GM19035 (cell line): Measurements from ENCODE around the gene POFUT1.
"Not testable (repeated sequence)": the region's sequence is repeated elsewhere in the genome, so short reads cannot be mapped to it uniquely, and the experiment has no call there.

Experiments
- ATAC-seq: cut with Tn5 transposase; IDR thresholded peaks from one replicate; pipeline ENCODE4 v1.9.1; 2021; ENCODE audit not compliant: unreplicated experiment

Gene POFUT1

DNA sequence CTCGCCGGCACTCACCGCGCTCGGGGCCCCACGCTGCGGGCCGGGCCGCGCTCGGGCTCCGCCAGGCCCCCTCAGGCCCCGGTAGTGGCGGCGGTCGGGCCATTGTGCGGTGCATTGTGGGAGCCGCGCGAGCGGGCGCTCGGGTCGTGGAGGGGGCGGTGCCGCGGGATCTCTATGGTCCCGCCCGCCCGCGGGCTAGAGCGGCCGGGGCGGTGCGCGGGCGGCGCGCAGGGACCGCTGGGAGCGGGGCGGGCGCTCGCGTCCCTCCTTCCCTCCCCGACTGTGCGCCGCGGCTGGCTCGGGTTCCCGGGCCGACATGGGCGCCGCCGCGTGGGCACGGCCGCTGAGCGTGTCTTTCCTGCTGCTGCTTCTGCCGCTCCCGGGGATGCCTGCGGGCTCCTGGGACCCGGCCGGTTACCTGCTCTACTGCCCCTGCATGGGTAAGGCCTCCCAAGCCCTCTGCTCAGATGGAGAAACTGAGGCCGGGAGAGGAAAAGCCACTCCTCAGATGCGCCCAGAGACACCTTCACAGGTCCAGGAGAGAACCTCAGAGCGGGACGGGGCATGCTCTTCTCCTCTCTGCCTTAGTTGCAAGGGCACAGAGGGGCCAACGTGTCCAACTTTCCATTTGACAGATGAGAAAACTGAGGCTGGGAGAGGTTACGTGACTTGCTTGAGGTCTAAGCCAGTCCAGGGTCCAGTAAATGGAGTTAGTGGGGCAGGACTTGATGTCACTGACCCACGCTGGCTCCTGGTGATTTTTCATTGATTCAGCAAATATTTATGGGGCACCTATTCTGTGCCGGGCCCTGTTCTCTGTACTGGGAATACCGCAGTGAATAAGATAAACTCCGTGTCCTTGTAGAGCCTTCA lies at the start of gene POFUT1, which contains the start of gene PLAGL2:
POFUT1 (plus strand) TSS at position 255 of the 873 bp plus-strand sequence; CDS start at position 317, 62 bp downstream.
PLAGL2 (minus strand) TSS at position 118 of the 873 bp plus-strand sequence. CDS start 5,565 bp downstream, outside the sequence.
- peak; percentile 87 for ATAC-seq

DNA sequence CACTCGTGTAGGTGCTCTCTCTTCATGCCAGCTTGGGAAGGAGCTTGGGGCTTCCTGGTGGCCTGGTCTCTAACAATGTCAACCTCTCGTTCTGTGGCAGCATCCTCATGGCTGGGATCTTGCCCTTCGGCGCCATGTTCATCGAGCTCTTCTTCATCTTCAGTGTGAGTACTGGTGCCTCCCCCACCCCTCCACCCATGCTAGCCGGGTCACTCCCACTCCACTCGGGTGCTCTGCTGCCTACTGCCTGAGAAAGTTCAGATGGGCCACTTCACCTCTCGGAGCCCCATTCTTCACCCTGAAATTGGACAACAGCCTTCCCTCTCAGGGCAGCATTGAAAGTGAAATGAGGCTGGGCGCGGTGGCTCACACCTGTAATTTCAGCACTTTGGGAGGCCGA lies 49.3 kb upstream of the POFUT1 start:
- no peak for ATAC-seq

DNA sequence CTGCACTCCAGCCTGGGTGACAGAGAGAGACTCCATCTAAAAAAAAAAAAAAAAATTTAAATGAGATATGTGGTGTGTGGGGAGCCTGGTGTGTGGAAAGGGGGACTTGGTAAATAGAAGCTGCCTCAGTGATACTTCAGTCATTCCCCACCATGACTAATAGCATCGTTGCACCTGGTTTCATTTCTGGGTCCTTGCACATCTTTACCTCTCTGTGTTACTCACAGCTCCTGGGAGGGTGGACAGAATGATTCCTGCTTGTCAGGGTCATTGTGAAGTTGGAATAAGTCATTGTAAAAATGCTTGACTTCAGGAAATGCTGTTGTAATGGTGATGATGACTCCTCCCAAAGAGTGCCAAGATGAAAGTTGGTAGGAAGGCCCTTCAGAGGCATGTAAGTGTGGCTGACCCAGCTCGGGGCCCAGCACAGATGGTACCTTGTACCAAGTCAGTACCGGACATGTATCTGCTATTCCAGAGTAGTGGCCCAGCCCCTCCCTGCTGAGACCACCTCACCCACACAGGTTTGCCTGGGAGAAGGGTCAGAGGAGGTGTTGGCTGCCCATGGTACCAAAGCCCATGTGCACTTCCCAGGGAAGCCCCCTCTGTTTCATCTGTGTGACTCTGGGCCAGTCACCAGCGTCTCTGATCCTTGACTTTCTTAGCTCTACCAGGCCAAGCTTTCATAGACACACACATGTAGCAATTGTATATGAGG lies 48.6 kb upstream of the POFUT1 start:
- no peak for ATAC-seq

DNA sequence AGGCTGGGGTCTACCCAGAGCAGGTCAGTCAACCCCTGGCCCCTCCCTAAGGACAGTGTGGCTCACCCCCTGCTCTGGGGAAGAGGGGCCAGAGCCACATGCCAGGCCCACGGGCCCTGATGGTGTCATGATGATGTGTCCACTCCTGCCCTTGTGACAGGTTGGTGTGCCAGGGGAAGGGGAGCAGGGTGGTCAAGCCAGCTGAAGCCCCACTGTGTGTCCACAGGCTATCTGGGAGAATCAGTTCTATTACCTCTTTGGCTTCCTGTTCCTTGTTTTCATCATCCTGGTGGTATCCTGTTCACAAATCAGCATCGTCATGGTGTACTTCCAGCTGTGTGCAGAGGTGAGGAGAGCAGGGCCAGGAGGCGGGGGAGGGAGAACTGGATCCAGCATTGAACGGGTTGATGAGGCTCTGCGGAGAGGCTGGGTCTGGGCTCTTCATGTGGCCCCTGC lies 47.9 kb upstream of the POFUT1 start:
- no peak for ATAC-seq

DNA sequence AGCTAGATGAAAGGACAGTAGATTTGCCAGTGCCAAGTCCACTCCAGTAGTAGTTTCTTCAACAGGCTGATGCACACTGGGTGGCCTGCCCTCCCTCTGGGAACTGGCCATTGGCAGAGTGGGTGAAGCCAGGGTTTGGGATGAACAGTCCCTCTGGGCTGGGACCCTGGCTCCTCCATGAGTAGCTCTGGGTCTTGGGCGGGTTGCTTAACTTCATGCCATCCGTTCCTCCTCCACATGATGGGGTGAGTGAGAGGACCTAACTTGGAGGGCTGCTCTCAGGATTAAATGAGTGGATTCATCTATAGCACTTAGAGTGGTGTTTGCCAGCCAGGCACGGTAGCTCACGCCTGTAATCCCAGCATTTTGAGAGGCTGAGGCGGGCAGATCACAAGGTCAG lies 47.3 kb upstream of the POFUT1 start:
- no peak for ATAC-seq

DNA sequence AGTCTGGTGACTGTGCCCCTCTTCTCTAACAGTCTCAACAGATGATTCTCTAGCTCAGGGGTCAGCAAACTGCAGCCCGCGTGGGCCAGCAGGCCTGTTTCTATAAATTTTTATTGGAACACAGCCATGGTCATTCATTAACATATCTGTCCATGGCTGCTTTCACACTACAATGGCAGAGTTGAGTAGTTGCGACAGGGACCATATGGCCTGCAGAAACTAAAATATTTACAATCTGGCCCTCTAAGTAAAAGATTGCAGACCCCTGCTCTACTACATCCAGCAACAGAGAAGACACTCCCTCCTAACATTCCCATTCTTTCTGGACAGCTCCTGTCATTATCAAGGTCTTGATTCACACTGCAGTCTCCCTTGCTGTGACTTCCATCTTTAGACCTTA lies 45.3 kb upstream of the POFUT1 start:
- ATAC-seq = no peak

DNA sequence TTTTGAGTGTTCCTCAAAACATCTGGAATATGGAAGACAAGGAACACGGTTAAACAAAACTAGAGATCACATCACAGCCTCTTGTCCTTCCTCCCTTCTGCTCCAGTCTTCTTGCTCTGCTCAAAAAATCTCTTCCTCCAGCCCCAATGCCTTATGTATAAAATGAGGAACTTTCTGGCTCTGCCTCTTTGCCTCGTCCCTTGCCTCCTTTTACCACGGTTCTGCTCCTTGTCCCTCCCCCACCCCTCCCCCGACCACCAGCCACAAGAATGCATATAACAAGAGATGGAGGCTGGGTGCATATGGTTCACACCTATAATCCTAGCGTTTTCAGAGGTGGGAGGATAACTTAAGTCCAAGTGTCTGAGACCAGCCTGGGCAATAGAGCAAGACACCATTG lies 43.7 kb upstream of the POFUT1 start:
- no peak for ATAC-seq

DNA sequence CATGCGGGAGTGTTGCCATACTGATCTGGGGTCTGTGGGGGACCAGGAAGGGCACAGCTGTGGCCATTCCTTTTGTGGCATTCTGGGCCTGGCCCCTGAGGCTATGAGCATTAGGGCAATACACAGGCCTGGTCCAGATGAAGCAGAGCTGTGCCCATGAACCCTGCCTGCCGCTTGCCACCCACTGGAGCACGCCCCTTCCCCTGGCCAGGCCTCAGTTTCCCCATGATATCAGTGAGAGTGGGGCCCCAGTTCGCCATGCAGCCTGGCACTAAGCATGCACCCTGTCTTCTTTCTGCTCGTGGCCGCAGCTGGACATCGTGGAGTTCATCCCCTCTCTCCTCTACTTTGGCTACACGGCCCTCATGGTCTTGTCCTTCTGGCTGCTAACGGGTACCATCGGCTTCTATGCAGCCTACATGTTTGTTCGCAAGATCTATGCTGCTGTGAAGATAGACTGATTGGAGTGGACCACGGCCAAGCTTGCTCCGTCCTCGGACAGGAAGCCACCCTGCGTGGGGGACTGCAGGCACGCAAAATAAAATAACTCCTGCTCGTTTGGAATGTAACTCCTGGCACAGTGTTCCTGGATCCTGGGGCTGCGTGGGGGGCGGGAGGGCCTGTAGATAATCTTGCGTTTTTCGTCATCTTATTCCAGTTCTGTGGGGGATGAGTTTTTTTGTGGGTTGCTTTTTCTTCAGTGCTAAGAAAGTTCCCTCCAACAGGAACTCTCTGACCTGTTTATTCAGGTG lies 42.5 kb upstream of the POFUT1 start:
- ATAC-seq = no peak

DNA sequence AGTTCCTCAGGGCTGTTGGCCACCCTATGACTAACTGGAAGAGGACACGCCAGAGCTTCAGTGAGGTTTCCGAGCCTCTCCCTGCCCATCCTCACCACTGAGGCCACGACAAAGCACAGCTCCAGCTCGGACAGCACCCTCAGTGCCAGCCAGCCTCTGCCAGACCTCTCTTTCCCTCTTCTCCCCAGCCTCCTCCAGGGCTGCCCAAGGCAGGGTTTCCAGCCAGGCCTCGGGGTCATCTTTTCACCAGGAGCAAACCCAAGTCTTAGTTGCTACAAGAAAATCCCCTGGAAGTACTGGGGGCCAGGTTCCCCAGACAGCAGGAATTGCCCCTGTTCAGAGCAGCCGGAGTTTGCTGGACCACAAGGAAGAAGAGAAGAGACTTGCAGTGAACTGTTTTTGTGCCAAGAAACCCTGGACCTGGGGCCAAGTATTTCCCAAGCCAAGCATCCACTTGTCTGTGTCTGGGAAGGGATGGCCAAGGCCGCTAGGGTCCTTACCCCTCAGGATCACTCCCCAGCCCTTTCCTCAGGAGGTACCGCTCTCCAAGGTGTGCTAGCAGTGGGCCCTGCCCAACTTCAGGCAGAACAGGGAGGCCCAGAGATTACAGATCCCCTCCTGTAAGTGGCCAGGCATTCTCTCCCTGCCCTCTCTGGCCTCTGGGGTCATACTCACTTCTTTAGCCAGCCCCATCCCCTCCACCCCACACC lies 41.7 kb upstream of the POFUT1 start:
- no peak for ATAC-seq

DNA sequence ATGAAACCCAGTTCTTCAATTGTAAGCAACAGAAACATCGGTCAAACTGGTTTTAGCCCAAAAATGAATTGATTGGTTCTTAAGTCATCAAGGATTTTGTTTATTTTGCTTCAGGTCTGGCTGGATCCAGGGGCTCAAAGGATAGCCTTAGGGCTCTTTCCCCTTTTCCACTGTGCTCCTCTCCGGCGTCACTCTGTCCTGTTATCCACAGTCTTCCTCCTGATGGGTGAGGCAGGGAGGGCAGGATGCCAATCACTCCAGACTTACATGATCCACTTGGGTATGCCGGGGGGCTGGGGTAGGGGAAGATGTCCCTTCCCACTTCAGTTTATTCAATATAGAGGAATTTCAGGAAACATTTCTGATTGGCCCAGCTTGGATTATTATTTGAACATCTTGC lies 40.1 kb upstream of the POFUT1 start:
- no peak for ATAC-seq

DNA sequence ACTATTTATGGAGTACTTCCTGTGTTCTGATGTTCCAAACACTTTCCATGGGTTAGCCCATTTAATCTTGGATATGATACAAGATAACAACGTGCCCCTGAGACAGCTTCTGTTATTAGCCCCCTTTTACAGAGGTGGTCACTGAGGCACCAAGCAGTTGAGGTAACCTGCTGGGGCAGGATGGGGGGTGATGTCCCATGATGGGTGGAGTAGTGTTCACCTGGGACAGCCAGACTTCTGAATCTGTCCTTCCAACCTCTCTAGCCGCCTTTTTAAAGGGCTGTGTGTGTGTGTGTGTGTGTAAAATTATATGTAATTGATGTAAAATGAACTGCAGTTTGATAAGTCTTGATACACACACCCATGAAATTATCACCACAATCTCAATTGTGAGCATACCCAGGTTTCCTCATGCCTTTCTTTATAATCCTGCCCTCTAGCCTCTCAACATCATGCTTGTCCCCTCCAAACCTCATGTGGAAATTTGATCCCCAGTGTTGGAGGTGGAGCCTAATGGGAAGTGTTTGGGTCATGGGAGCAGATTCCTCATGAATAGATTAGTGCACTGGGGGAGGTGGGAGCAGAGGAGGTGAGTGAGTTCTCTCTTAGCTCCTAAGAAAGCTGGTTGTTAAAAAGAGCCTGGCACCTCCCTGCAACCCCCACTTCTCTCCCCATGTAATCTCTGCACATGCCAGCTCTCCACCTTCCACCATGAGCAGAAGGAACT lies 39.3 kb upstream of the POFUT1 start:
- ATAC-seq = no peak

DNA sequence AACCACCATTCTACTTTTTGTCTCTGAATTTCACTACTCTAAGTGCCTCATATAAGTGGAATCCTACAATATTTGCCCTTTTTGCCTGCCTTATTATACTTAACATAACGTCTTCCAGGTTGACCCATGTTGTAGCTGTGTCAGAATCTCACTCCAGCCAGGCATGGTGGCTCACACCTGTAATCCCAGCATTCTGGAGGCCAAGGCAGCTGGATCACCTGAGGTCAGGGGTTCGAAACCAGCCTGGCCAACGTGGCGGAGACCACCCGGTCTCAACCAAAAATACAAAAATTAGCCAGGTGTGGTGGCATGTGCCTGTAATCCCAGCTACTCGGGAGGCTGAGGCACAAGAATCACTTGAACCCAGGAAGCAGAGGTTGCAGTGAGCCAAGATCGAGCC lies 30.0 kb upstream of the POFUT1 start:
- ATAC-seq = not testable (repeated sequence)

DNA sequence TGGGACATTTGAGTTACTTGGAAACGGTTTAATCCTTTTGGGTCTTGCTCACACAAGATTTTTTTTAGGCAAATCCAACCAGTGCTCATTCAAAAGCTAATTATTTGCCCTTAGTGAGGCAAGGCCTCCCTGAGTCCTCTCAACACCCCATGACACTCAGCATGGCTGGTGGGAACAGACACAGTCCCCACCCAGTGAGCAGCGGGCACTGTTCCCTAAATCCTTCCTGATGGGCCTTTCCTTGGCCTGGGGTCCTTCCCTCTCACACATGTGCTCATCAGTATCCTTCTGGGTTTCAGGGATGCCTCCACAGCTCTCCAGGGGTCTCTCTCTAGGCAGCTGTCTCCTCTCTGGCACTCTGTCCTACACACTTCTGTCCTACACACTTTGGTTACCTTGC lies 28.2 kb upstream of the POFUT1 start:
- no peak for ATAC-seq

DNA sequence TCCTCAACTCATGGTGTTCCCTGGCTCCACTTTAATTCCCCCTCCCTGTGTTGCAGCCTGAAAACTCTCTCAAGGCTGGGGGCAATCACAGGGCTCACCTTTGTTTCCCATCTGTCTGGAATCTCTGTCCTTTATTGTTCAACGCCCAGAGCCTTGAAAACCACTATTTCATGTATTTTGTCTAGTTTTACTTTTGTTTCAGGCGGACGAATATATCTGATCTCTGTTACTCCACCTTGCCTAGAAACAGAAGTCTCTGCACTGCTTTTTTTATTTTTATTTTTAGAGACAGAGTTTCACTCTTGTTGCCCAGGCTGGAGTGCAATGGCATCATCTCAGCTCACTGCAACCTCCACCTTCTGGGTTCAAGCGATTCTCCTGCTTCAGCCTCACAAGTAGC lies 27.7 kb upstream of the POFUT1 start:
- no peak for ATAC-seq

DNA sequence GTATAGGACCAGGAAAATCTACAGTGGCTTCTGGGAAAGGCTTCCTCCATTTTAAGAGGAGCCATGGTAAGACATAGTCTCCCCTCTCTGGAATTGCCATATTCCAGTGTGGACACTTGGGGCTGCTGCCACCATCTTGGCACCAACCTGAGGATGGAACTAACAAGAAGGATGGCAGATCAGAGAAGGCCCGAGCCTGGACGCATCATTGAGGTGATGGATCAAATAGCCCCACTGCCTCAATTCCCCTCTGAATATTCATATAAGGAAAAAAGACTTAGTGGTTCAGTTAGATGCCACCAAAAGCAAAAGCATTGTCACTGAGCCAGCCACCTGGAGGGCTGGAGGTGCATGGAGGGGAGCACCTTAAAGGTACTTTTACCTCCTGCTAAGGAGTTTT lies 26.1 kb upstream of the POFUT1 start:
- no peak for ATAC-seq

DNA sequence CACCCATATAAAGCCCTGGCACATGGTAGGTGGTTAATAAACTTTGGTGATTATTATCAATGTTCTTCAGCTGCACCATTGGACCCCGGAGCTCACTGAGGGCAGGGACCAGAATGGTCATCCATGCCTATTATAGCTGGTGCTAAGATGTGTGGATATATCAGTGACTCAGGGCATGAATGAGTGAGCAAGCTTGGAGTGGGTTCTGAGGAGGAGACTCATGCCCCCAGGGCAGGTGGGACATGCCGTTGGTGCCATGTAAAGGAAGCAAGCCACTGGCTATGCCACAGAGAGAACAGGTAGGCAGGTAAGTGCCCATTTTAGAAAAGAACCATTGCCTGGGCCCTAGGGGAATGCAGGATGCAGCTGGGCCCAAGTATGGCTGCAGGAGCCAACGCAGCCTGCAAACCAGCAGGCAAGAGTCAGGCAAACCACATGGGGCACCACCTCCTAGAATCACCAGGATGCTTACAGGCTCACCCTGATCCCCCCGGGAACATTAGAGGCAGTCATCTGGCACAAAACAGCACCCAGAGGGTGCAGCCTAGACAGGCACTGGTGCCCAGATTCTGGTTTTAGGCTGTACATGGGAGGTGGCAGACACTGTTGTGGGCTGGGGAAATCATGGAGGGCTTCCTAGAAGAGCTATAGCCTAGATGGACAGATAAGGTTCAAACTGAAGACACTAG lies 23.6 kb upstream of the POFUT1 start:
- ATAC-seq = no peak

DNA sequence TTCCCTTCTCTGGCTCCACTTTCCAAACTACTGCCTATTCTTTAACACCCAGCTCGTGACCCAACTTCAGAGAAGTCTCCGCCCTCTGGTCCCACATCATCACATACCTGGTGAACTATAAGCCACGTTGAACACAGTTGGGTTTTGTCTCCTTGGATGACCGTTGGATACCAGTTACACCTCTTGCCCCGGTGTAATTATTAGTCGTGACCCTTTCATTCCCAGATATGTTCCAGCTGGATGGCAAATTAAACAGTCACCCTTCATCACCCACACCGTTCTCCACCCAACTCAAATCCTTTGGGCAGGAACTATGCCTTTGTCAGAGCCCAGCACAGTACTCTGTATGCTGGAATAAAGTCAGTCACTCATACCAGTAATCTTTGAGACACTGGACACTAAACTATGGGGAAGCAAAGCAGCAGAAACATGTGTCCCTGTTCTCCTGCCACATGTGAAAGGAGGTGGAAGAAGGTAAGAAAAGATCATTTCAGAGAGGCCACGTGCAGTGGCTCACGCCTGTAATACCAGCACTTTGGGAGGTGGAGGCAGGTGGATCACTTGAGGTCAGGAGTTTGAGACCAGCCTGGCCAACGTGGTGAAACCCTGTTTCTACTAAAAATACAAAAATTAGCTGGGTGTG lies 22.6 kb upstream of the POFUT1 start:
- no peak for ATAC-seq

DNA sequence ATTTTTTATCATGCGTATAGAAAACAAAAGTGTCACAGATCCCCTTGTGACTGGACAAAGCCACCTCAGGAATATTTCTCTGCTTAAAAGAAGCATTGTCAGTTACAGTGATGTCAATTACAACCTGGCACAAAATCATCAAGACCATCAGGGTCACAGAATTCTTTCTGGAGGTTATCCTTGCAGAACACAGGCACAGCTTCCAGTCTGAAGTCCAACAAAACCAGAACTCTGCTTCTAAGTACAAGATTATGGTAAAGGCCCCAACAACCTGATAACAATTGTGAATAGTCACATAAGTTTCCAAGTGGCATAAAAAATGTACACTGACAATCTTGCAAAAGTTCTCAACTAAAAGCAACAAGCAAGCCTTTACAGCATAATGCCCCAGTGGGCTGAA lies 21.2 kb upstream of the POFUT1 start:
- no peak for ATAC-seq
